GM18499 (cell line): ENCODE results near the gene BTNL9.
"Not testable (repeated sequence)": the region's sequence is repeated elsewhere in the genome, so short reads cannot be mapped to it uniquely, and the experiment has no call there.

Experiments used
- ATAC-seq: cut with Tn5 transposase; IDR thresholded peaks from one replicate; pipeline ENCODE4 v1.9.1; 2021; ENCODE audit warnings: moderate number of reproducible peaks; ENCODE audit not compliant: insufficient read depth, unreplicated experiment

The BTNL9 gene

DNA sequence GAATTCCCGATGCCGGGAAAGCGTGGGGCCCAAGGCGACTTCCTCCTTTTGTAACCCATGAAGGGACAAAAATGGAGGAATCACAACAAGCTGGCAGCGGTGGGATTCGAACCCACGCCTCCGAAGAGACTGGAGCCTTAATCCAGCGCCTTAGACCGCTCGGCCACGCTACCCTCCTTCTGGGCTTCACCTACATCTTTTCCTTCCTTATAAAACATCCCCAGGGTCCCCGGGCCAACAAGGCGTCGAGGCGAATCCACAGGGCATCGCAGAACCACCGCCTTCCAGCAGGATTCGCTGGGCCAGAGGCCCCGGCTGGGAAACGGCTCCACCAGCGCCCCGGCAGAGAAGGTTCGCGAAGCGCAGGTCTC, 57.3 kb downstream of the BTNL9 start:
- ATAC-seq: not testable (repeated sequence)

GRCh38 chr5:181097759-181098491, 57.9 kb downstream of the BTNL9 start:
- ATAC-seq: not testable (repeated sequence)

DNA sequence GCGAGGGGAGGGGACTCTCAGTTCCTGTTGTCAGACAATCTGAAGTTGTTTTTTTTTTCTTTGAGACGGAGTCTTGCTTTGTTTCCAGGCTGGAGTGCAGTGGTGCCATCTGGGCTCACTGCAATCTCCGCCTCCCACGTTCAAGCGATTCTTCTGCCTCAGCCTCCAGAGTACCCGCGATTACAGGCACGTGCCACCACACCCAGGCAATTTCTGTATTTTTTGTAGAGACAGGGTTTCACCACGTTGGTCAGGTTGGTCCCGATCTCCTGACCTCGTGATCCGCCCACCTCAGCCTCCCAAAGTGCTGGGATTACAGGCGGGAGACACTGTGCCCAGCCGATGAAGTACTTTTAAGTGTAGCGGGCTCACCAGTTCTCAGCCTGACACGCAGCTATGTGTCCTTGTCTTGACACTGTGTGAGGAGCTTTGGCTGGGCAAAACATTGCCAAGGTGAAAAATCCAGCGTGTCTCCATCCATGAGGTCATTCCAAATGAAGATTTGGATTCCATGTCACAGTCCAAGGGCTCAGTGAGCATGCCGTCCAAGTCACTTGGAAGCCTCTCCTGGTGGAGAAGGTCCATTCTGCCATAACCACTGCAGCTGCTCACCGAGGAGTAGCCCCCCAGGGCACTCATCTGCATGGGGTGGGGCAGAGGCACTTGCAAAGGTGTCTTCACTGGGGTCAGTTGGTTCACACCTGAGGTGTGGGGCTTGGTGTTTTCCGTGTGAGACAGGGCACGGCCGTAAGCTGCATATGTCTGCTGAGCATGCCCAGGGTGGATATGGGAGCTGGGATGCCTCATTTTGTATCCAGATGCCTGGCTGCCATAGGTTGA, 58.9 kb downstream of the BTNL9 start:
- ATAC-seq: no peak

DNA sequence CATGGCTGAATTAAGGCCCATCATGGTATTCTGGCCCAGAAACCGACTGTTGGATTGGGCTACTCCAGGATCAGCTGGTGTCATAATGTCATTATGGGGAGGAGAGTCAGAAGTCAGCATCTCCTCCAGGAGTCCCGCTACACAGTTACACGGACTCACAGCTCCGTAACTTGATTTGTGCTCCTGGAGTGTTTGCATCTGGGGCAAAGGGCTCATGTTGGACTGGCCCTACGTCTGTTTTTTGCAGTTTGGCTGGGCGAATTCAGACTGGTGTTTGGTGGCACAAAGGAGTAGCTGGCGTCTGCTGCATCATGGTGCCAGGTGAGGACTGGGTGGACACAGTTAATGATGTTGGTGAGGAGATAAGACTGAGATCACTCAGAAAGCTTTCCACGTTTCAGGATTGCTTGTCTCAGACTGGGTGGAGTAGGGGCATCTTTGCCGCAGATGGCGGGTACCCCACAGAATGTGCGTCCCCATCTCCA, 59.6 kb downstream of the BTNL9 start:
- no peak for ATAC-seq

DNA sequence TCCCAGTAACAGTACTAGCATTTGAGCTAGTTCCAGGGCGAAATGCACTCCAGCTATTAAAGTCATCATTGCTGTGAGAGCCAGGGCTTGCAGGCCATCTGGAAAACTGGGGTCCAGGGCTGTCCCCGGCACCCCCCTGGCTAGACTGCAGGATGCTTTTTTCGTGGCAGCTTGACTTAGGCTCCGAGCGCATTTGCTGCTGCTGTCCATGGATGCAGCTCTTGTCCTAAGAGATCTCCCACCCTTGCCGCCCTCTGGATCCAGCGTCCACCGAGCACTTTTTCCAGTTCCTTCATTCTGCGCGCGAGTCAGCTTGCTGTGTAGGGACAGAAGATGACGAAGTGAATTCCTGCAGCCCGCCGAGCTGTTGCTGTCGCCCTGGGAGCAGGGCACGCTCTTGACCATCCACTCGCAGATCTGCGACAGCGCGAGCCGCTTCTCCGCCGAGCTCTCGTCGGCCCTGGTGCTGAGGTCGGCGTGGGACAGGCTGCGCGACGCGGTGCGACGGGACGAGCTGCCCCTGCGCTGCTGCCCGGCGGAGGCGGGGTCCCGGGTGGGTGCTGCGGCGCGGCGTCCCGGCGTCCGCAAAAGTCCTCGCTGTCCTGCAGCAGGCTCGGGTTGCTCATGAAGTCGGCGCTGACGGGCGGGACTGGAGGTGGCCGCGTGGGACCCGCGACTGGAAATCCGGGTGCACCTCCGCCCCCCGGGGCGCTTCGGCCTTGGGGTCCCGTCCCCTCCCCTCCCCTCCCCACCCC, 60.2 kb downstream of the BTNL9 start:
- ATAC-seq: no peak

DNA sequence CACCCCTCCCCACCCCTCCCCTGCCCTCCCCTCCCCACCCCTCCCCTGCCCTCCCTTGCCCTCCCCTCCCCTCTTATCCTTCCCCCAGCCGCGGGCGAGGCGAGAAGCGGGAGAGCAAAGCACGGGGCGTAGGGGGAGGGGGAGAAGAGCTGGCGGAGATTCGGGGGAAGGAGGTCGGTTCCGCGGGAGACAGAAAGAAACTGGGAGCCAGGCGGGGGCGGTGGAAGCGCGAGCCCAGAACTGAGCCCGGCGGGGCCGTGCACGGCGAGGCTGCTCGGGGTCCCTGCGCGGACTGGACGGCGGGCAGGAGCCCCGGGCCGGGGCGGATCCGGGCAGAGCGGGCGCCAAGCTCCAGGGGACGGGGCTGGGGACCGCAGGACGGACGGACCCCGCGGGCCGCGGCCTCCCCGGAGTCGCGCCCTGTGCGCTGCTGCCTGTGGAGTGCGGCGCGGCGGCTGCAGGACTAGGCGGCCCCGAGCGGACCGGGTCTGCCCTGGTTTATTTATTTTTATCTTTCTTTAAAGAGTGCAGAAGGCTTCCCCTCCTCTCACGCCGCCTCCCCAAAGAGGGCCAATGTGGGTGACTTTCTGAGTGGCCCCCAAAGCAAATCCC, 61.1 kb downstream of the BTNL9 start:
- ATAC-seq: not testable (repeated sequence)

DNA sequence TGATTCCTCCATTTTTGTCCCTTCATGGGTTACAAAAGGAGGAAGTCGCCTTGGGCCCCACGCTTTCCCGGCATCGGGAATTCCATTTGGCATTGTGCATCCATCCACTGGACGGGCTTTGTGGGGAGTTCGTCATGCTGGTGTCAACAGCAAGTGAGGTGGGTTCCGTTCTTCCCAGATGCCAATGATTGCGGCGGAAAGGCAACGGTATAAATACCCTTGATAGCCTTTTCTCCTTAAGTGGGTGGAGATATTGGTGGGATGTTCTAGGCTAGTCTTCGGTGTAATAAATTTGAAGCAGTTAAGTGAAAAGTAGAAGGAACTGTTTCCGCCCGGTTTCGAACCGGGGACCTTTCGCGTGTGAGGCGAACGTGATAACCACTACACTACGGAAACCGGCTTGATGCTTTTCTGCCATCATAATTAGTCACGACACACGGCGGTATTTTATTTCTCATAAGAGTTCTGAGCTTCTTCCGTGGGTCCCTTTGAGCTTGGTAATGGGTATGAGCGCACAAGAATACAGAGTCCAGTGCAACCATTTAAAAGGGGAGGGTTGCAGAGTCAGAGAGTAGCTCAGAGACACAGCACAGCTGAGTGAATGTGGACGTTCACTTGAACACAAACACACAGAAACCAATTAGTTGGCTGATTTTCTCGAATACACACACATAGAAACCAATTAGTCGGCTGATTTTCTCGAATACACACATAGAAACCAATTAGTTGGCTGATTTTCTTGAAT, 62.0 kb downstream of the BTNL9 start:
- ATAC-seq: not testable (repeated sequence)

DNA sequence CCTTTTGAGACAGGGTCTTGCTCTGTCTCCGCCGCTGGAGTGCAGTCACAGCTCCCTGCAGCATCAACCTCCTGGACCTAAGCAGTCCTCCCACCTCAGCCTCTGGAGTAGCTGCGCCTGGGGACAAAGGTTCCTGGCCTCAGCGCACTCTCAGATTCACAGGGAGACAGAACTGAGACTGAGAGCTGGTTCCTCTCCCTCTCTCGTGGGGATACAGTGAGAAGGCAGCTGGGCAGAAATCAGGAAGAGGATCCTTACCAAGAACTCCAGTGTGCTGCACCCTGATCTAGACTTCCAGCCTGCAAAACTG, 64.1 kb downstream of the BTNL9 start:
- ATAC-seq: not testable (repeated sequence)

DNA sequence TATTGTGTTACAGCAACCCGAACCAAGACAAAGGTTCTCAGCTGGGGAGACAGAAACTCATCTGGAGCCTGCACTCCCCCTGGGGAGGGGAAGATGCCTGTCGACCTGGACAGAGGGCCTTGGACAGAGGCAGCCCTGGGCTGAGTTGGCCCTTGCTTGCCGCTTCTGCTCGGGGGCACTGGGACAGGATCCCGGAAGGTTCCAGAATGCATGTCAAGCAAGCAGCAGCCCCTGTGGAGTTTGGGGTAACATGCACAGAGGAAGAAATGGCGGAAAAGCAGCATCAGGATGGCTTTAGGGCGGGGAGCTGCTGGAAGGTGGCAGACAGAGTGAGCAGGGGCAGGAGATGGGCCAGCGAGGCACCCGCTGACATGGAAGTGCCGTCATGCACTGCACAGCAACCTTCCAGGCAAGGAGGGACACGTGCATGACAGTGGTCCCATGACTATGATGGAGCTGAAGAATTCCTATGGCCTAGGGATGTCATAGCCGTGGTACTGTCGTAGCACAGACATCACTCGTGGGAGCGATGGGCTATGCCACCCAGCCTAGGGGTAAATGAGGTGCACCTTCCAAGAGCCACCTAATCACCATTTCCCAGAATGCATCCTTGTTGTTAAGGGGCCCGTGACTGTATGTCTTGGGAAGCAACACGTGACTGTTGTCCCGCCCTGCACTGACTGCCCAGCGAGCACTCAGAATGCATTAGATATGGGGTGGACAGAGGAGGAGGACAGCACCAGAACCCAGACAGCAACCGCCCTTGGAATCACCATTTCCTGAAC, 64.7 kb downstream of the BTNL9 start:
- ATAC-seq: not testable (repeated sequence)

GRCh38 chr5:181105391-181106025, 65.4 kb downstream of the BTNL9 start:
- ATAC-seq: no peak

GRCh38 chr5:181107699-181108098, 67.6 kb downstream of the BTNL9 start:
- no peak for ATAC-seq

DNA sequence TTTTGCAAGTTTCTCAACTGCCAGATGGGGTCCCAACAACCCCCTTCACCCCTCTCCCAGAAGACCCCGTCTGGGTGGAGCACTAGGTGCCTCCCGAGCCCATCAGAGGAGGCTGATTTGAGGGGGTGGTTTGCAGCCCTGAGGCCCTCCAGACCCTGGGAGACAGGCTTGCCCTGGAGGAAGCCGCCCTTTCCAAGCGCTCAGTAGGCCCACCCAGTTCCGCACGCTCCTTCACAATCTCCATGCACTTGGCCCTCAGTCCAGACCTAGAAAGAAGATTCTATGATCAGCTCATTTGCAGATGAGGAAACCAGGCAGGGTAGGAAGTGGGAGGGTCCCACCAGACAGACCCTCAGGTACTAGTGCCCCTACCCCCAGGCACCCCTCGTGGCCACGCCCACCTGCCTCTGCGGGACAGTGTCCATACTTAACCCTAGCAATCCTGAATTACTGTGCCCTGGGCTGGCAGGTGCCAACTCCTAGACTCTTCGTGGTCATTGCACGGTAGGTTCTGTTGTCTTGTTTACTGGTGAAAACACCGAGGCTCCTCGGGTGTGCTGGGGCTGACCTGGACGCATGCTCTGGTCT, 68.6 kb downstream of the BTNL9 start:
- no peak for ATAC-seq

DNA sequence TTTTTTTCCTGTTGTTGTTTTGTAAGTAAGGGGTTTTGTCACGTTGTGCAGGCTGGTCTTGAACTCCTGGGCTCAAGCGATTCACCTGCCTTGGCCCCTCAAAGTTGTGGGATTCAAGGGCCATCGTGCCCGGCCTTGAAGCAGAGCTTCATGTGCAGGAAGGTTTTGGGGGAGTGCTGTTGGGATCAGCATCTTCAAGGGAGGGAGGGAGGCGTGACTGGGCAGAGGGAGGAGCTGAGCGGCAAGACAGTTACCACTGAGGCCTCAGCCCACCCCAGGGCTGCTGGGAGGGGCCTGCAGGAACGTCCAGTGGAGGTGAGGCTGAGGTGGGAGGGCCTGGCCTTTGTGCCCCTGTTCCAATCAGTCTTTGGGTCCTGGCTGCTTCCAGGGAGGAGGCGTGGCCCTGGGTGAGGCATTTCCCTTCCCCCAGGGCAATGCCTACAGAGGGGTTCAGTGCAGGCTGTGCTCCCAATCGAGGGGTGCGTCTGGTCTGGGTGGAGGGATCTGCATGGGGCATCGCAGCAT, 69.5 kb downstream of the BTNL9 start:
- ATAC-seq: no peak

- no peak for ATAC-seq
Observed at GRCh38 chr5:181111010-181111409, 70.9 kb downstream of the BTNL9 start.
